ENCODE data around the gene ST6GALNAC6.
A peak's percentile ranks its signal among the peaks of the same experiment; 100 is the strongest.

ST6GALNAC6 gene

GRCh38 chr9:127924736-127925444 lies 25.5 kb upstream of the ST6GALNAC6 start:
- H3K4me1 ChIP-seq (ENCODE audit: control insufficient read depth, insufficient read depth, low read length) = peaks cover 22% of the 10 kb centered on the region
- no peak overlapping the region for H3K4me3 ChIP-seq (ENCODE audit: low read length in 2 of 2)
- H3K27me3 ChIP-seq (ENCODE audit: control insufficient read depth in 1 of 2, insufficient read depth in 2 of 2, low read length in 2 of 2) = peaks cover 35 to 37% of the 10 kb centered on the region in 2 donors
- H3K9me3 ChIP-seq (ENCODE audit: control insufficient read depth in 2 of 2, low read length in 2 of 2) = no peaks in the 10 kb centered on the region
- no peaks in the 10 kb centered on the region for H3K36me3 ChIP-seq (ENCODE audit: control insufficient read depth in 2 of 2, insufficient read depth in 2 of 2, low read length in 2 of 2)
- no peak overlapping the region for H3K27ac ChIP-seq (ENCODE audit: low read length)
- no peak overlapping the region for H3K9ac ChIP-seq (ENCODE audit: low read length in 2 of 2)

GRCh38 chr9:127923771-127924170 lies 24.4 kb upstream of the ST6GALNAC6 start:
- no peak overlapping the region for H3K4me3 ChIP-seq (ENCODE audit: low read length in 2 of 2)
- no peak overlapping the region for H3K9ac ChIP-seq (ENCODE audit: low read length in 2 of 2)
- H3K27me3 ChIP-seq (ENCODE audit: control insufficient read depth in 1 of 2, insufficient read depth in 2 of 2, low read length in 2 of 2) = peaks cover 28 to 31% of the 10 kb centered on the region in 2 donors
- no peak overlapping the region for H3K27ac ChIP-seq (ENCODE audit: low read length)
- H3K9me3 ChIP-seq (ENCODE audit: control insufficient read depth in 2 of 2, low read length in 2 of 2) = no peaks in the 10 kb centered on the region
- H3K36me3 ChIP-seq (ENCODE audit: control insufficient read depth in 2 of 2, insufficient read depth in 2 of 2, low read length in 2 of 2) = no peaks in the 10 kb centered on the region
- H3K4me1 ChIP-seq (ENCODE audit: control insufficient read depth, insufficient read depth, low read length) = peaks cover 31% of the 10 kb centered on the region

GRCh38 chr9:127923046-127923445 lies 23.6 kb upstream of the ST6GALNAC6 start:
- Histone ChIP-seq H3K27ac (ENCODE audit: low read length) (no peak overlapping the region), H3K9ac (ENCODE audit: low read length in 2 of 2) (no peak overlapping the region), H3K4me3 (ENCODE audit: low read length in 2 of 2) (no peak overlapping the region), H3K4me1 (ENCODE audit: control insufficient read depth, insufficient read depth, low read length) (peaks cover 32% of the 10 kb centered on the region), H3K27me3 (ENCODE audit: control insufficient read depth in 1 of 2, insufficient read depth in 2 of 2, low read length in 2 of 2) (peaks cover 20 to 25% of the 10 kb centered on the region in 2 donors), H3K9me3 (ENCODE audit: control insufficient read depth in 2 of 2, low read length in 2 of 2) (no peaks in the 10 kb centered on the region), H3K36me3 (ENCODE audit: control insufficient read depth in 2 of 2, insufficient read depth in 2 of 2, low read length in 2 of 2) (no peaks in the 10 kb centered on the region)

GRCh38 chr9:127921557-127922120 lies 22.2 kb upstream of the ST6GALNAC6 start:
- Histone ChIP-seq H3K4me3 (ENCODE audit: low read length in 2 of 2) (peak overlapping the region in 1 of 2 donors; percentile 57), H3K27ac (ENCODE audit: low read length) (no peak overlapping the region)

GRCh38 chr9:127920794-127921193 lies 21.4 kb upstream of the ST6GALNAC6 start:
- peaks cover 5 to 6% of the 10 kb centered on the region in 2 donors for H3K27me3 ChIP-seq (ENCODE audit: control insufficient read depth in 1 of 2, insufficient read depth in 2 of 2, low read length in 2 of 2)
- H3K9ac ChIP-seq (ENCODE audit: low read length in 2 of 2) = no peak overlapping the region
- no peak overlapping the region for H3K4me3 ChIP-seq (ENCODE audit: low read length in 2 of 2)
- no peaks in the 10 kb centered on the region for H3K36me3 ChIP-seq (ENCODE audit: control insufficient read depth in 2 of 2, insufficient read depth in 2 of 2, low read length in 2 of 2)
- no peaks in the 10 kb centered on the region for H3K9me3 ChIP-seq (ENCODE audit: control insufficient read depth in 2 of 2, low read length in 2 of 2)
- H3K27ac ChIP-seq (ENCODE audit: low read length) = no peak overlapping the region
- peaks cover 38% of the 10 kb centered on the region for H3K4me1 ChIP-seq (ENCODE audit: control insufficient read depth, insufficient read depth, low read length)

More at GRCh38 chr9:127921557-127922120, 22.2 kb upstream of the ST6GALNAC6 start:
- H3K9me3 ChIP-seq (ENCODE audit: control insufficient read depth in 2 of 2, low read length in 2 of 2) = no peaks in the 10 kb centered on the region
- no peaks in the 10 kb centered on the region for H3K36me3 ChIP-seq (ENCODE audit: control insufficient read depth in 2 of 2, insufficient read depth in 2 of 2, low read length in 2 of 2)
- no peak overlapping the region for H3K9ac ChIP-seq (ENCODE audit: low read length in 2 of 2)
- H3K27me3 ChIP-seq (ENCODE audit: control insufficient read depth in 1 of 2, insufficient read depth in 2 of 2, low read length in 2 of 2) = peaks cover 11 to 13% of the 10 kb centered on the region in 2 donors
- H3K4me1 ChIP-seq (ENCODE audit: control insufficient read depth, insufficient read depth, low read length) = peaks cover 30% of the 10 kb centered on the region

GRCh38 chr9:127919253-127919815 lies 19.9 kb upstream of the ST6GALNAC6 start:
- peak overlapping the region in 1 of 2 donors; percentile 29 for H3K9ac ChIP-seq (ENCODE audit: low read length in 2 of 2)
- peak overlapping the region; percentile 41 for H3K27ac ChIP-seq (ENCODE audit: low read length)
- peaks cover 0 to 3% of the 10 kb centered on the region in 2 donors for H3K27me3 ChIP-seq (ENCODE audit: control insufficient read depth in 1 of 2, insufficient read depth in 2 of 2, low read length in 2 of 2)
- H3K4me3 ChIP-seq (ENCODE audit: low read length in 2 of 2) = no peak overlapping the region
- peaks cover 49% of the 10 kb centered on the region for H3K4me1 ChIP-seq (ENCODE audit: control insufficient read depth, insufficient read depth, low read length)
- no peaks in the 10 kb centered on the region for H3K36me3 ChIP-seq (ENCODE audit: control insufficient read depth in 2 of 2, insufficient read depth in 2 of 2, low read length in 2 of 2)
- H3K9me3 ChIP-seq (ENCODE audit: control insufficient read depth in 2 of 2, low read length in 2 of 2) = no peaks in the 10 kb centered on the region

GRCh38 chr9:127918183-127919107 lies 19.0 kb upstream of the ST6GALNAC6 start:
- Histone ChIP-seq H3K27ac (ENCODE audit: low read length) (peak overlapping the region; percentile 41), H3K9me3 (ENCODE audit: control insufficient read depth in 2 of 2, low read length in 2 of 2) (no peaks in the 10 kb centered on the region), H3K27me3 (ENCODE audit: control insufficient read depth in 1 of 2, insufficient read depth in 2 of 2, low read length in 2 of 2) (peaks cover 0 to 3% of the 10 kb centered on the region in 2 donors), H3K4me1 (ENCODE audit: control insufficient read depth, insufficient read depth, low read length) (peaks cover 49% of the 10 kb centered on the region), H3K9ac (ENCODE audit: low read length in 2 of 2) (no peak overlapping the region), H3K36me3 (ENCODE audit: control insufficient read depth in 2 of 2, insufficient read depth in 2 of 2, low read length in 2 of 2) (no peaks in the 10 kb centered on the region), H3K4me3 (ENCODE audit: low read length in 2 of 2) (no peak overlapping the region)

- peak overlapping the region in 1 of 2 donors; percentile 42 for H3K4me3 ChIP-seq (ENCODE audit: low read length in 2 of 2)
- peak overlapping the region; percentile 26 for H3K27ac ChIP-seq (ENCODE audit: low read length)
- peaks cover 49% of the 10 kb centered on the region for H3K4me1 ChIP-seq (ENCODE audit: control insufficient read depth, insufficient read depth, low read length)
- peak overlapping the region in 1 of 2 donors; percentile 8 for H3K9ac ChIP-seq (ENCODE audit: low read length in 2 of 2)
- H3K36me3 ChIP-seq (ENCODE audit: control insufficient read depth in 2 of 2, insufficient read depth in 2 of 2, low read length in 2 of 2) = peaks cover 0 to 4% of the 10 kb centered on the region in 2 donors
- peaks cover 0 to 3% of the 10 kb centered on the region in 2 donors for H3K27me3 ChIP-seq (ENCODE audit: control insufficient read depth in 1 of 2, insufficient read depth in 2 of 2, low read length in 2 of 2)
- no peaks in the 10 kb centered on the region for H3K9me3 ChIP-seq (ENCODE audit: control insufficient read depth in 2 of 2, low read length in 2 of 2)
These were observed 18.2 kb upstream of the ST6GALNAC6 start for GRCh38 chr9:127917603-127918002.

GRCh38 chr9:127916720-127917581 lies 17.5 kb upstream of the ST6GALNAC6 start, which contains the start of gene ST6GALNAC4:
ST6GALNAC4 (minus strand) TSS chr9:127917041; CDS start chr9:127916419, 622 bp downstream.
- no peaks in the 10 kb centered on the region for H3K9me3 ChIP-seq (ENCODE audit: control insufficient read depth in 2 of 2, low read length in 2 of 2)
- H3K9ac ChIP-seq (ENCODE audit: low read length in 2 of 2) = peak within 1 kb of the TSS; percentile 59 to 74
- H3K4me1 ChIP-seq (ENCODE audit: control insufficient read depth, insufficient read depth, low read length) = peaks cover 49% of the 10 kb centered on the region
- H3K27me3 ChIP-seq (ENCODE audit: control insufficient read depth in 1 of 2, insufficient read depth in 2 of 2, low read length in 2 of 2) = peaks cover 0 to under 1% of the 10 kb centered on the region in 2 donors
- H3K4me3 ChIP-seq (ENCODE audit: low read length in 2 of 2) = peak within 1 kb of the TSS; percentile 77 to 87
- H3K36me3 ChIP-seq (ENCODE audit: control insufficient read depth in 2 of 2, insufficient read depth in 2 of 2, low read length in 2 of 2) = peaks cover 6% of the 10 kb centered on the region in 2 donors
- peak within 1 kb of the TSS; percentile 49 for H3K27ac ChIP-seq (ENCODE audit: low read length)
